ENCODE data around the gene SRC.

DNA sequence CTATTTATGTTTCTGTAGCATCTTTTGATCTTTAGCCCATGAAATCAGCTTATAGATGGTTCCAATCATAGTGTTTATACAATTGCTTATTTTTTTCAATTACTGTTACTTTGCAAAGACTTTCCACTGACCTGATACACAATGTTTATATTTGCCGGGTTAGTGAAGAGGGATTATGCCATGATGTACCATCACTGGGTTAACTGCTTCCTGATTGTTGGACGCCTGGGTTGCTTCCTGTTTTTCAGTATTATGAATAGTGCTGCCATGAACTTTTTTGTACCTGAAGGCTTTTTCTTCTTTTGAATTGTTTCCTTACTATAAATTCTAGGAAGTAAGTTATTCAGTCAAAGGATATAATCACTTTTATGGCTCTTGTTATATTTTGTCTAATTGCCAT lies 49.6 kb upstream of the SRC start:
- no peak for TF ChIP-seq EZH2 (IDR thresholded peaks at IDR 0.05)
- TF ChIP-seq, protein P1, sequence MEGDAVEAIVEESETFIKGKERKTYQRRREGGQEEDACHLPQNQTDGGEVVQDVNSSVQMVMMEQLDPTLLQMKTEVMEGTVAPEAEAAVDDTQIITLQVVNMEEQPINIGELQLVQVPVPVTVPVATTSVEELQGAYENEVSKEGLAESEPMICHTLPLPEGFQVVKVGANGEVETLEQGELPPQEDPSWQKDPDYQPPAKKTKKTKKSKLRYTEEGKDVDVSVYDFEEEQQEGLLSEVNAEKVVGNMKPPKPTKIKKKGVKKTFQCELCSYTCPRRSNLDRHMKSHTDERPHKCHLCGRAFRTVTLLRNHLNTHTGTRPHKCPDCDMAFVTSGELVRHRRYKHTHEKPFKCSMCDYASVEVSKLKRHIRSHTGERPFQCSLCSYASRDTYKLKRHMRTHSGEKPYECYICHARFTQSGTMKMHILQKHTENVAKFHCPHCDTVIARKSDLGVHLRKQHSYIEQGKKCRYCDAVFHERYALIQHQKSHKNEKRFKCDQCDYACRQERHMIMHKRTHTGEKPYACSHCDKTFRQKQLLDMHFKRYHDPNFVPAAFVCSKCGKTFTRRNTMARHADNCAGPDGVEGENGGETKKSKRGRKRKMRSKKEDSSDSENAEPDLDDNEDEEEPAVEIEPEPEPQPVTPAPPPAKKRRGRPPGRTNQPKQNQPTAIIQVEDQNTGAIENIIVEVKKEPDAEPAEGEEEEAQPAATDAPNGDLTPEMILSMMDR (IDR thresholded peaks at IDR 0.05): no peak
